Measurements from ENCODE around the gene PLXNB2.

PLXNB2 gene

GRCh38 chr22:50303848-50304527 is 3.5 kb downstream of the PLXNB2 start:
- DNase-seq (ENCODE audit: low spot score): peak; percentile 73
- TF ChIP-seq, protein P1, sequence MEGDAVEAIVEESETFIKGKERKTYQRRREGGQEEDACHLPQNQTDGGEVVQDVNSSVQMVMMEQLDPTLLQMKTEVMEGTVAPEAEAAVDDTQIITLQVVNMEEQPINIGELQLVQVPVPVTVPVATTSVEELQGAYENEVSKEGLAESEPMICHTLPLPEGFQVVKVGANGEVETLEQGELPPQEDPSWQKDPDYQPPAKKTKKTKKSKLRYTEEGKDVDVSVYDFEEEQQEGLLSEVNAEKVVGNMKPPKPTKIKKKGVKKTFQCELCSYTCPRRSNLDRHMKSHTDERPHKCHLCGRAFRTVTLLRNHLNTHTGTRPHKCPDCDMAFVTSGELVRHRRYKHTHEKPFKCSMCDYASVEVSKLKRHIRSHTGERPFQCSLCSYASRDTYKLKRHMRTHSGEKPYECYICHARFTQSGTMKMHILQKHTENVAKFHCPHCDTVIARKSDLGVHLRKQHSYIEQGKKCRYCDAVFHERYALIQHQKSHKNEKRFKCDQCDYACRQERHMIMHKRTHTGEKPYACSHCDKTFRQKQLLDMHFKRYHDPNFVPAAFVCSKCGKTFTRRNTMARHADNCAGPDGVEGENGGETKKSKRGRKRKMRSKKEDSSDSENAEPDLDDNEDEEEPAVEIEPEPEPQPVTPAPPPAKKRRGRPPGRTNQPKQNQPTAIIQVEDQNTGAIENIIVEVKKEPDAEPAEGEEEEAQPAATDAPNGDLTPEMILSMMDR (IDR thresholded peaks at IDR 0.05; ENCODE audit: extremely low read depth, missing control alignments): no peak

DNA sequence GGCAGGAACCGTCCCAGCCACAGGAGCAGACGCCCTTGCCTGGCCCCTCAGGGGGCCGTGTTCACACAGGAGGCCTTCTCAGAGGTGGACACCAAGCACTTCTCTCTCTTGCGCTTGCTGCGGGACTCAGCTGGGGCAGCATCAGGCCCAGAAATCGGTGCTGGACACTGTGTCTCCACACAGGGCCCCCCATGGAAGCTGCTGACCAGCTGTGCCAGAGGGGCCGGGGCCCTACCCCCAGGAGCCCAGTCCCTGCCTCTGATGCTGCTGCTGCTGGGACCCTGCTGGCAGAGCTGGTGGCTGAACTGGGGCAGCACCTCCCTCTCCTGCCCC is 4.0 kb downstream of the PLXNB2 start:
- DNase-seq (ENCODE audit: low spot score): no peak
- TF ChIP-seq, protein P1 (IDR thresholded peaks at IDR 0.05; ENCODE audit: extremely low read depth, missing control alignments): no peak

DNA sequence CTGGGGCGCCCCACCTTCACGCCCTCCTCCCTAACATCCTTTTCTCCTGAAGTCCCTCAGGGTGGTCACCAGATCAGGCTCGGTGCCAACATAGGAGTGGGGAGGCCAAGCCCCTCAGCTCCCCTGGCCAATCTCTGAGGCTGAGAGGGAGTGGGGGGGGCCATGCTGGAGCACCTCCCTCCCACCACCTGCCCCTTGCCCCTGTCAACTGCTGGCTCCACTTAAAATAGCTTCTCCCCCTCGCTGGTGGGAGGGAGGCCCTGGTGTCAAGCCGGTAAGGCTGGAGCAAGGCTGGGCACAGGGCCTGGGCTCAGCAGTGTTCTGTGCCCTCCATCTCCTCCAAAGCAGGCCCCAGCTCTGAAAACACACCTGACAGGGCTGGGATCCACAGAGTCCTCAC is 4.9 kb downstream of the PLXNB2 start:
- TF ChIP-seq, protein P1 (IDR thresholded peaks at IDR 0.05; ENCODE audit: extremely low read depth, missing control alignments): no peak
- DNase-seq (ENCODE audit: low spot score): no peak

DNA sequence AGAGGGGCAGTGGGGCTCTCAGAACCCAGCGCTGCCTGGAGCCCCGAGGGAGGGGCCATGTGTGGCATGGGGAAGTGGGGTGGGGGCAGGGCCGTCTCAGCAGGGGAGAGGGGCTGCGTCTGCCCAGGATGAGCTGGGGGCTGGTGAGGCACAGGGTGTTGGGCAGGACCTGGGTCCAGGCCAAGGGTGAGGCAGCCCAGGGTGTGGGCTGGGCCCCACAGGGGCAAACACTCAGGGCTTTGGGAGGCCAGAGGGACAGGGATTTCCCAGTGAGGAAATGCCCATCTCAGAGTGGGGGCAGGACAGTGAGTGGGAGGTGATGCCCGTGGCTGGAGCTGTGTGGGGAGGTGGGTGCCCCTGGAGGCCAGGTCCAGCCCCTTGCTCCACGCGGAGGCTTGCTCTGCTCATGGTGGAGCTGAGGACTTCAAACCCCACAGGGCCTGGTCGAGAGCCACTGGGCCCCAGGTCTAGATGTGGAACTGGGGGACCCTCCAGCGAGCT is 5.4 kb downstream of the PLXNB2 start:
- DNase-seq (ENCODE audit: low spot score): no peak
- TF ChIP-seq, protein P1 (IDR thresholded peaks at IDR 0.05; ENCODE audit: extremely low read depth, missing control alignments): no peak

GRCh38 chr22:50301581-50301991 is 5.9 kb downstream of the PLXNB2 start:
- DNase-seq (ENCODE audit: low spot score): no peak
- TF ChIP-seq, protein P1 (IDR thresholded peaks at IDR 0.05; ENCODE audit: extremely low read depth, missing control alignments): no peak

GRCh38 chr22:50300620-50301257 is 6.7 kb downstream of the PLXNB2 start:
- TF ChIP-seq, protein P1 (IDR thresholded peaks at IDR 0.05; ENCODE audit: extremely low read depth, missing control alignments): no peak
- no peak for DNase-seq (ENCODE audit: low spot score)

- DNase-seq (ENCODE audit: low spot score): no peak
- TF ChIP-seq, protein P1 (IDR thresholded peaks at IDR 0.05; ENCODE audit: extremely low read depth, missing control alignments): no peak
These were observed 7.4 kb downstream of the PLXNB2 start for GRCh38 chr22:50299785-50300619.
